Common myeloid progenitor, CD34-positive (primary cell): ENCODE results near the gene PRLH.

ENCODE experiments used
- CTCF ChIA-PET: fragments of 350-600 bp; sonication (Branson Sonifier 250); formaldehyde crosslinking; loops from one replicate; lab custom pipeline; 2021; ENCODE audit warnings: antibody characterized with exemption; lab: Charles Lee
- POLR2A ChIA-PET: fragments of 350-600 bp; sonication (Branson Sonifier 250); formaldehyde crosslinking; loops from one replicate; lab custom pipeline; 2021; ENCODE audit warnings: antibody characterized with exemption; lab: Charles Lee
- DNase-seq, 3 donors: peaks; one replicate each; pipeline versions ENCODE4 v3.0.0 to v3.0.0-alpha.2; 2013
- H3K27ac ChIP-seq, 2 experiments: 1 replicate in 1 of 2; 2 replicates in 1 of 2; pipeline ENCODE4 v1.7.0; 2013; ENCODE audit warnings: inconsistent platforms in 2 of 2, low read length in 2 of 2, mild to moderate bottlenecking in 2 of 2, low read depth in 1 of 2, moderate library complexity in 1 of 2; ENCODE audit not compliant: severe bottlenecking in 2 of 2, insufficient read depth in 1 of 2, poor library complexity in 1 of 2
- H3K27me3 ChIP-seq, 5 experiments: replicated peaks in 2 of 5; 1 replicate in 3 of 5; 2 replicates in 2 of 5; pipeline versions ENCODE4 v1.6.1 to v1.7.0; 2013; ENCODE audit warnings: low read length in 4 of 5, mild to moderate bottlenecking in 2 of 5, moderate library complexity in 2 of 5, inconsistent platforms in 1 of 5; ENCODE audit not compliant: insufficient read depth in 5 of 5, control insufficient read depth in 4 of 5
- H3K36me3 ChIP-seq, 4 experiments: 1 replicate in 2 of 4; 2 replicates in 2 of 4; pipeline versions ENCODE4 v1.6.1 to v1.7.0; 2013; ENCODE audit warnings: low read length in 3 of 4, control low read depth in 1 of 4, mild to moderate bottlenecking in 1 of 4; ENCODE audit not compliant: control insufficient read depth in 4 of 4, insufficient read depth in 4 of 4
- H3K4me1 ChIP-seq, 4 experiments: 1 replicate in 3 of 4; 2 replicates in 1 of 4; pipeline versions ENCODE4 v1.6.1 to v1.7.1; 2013; ENCODE audit warnings: low read length in 3 of 4, mild to moderate bottlenecking in 3 of 4, control low read depth in 1 of 4, inconsistent platforms in 1 of 4, moderate library complexity in 1 of 4; ENCODE audit not compliant: control insufficient read depth in 4 of 4, insufficient read depth in 4 of 4; ENCODE audit errors: control extremely low read depth in 1 of 4
- H3K4me3 ChIP-seq, 7 experiments: 1 replicate in 4 of 7; 2 replicates in 3 of 7; pipeline versions ENCODE4 v1.5.1 to v1.7.0; 2013; ENCODE audit warnings: mild to moderate bottlenecking in 7 of 7, low read length in 6 of 7, moderate library complexity in 6 of 7, inconsistent platforms in 2 of 7, low read depth in 2 of 7, control low read depth in 1 of 7; ENCODE audit not compliant: insufficient read depth in 4 of 7, control insufficient read depth in 1 of 7; ENCODE audit errors: extremely low read depth in 1 of 7
- H3K9me3 ChIP-seq, 5 experiments: 1 replicate in 4 of 5; 2 replicates in 1 of 5; pipeline versions ENCODE4 v1.6.1 to v1.7.1; 2013; ENCODE audit warnings: low read length in 4 of 5, mild to moderate bottlenecking in 2 of 5, inconsistent platforms in 1 of 5, low read depth in 1 of 5, moderate library complexity in 1 of 5; ENCODE audit not compliant: control insufficient read depth in 4 of 5, insufficient read depth in 2 of 5; ENCODE audit errors: control extremely low read depth in 1 of 5
- WGBS: methylation state at CpG from one replicate; pipeline ENCODE4 v1.1.5; 2013; ENCODE audit not compliant: insufficient coverage; 5-methylcytosine and 5-hydroxymethylcytosine counted together

The PRLH gene

GRCh38 chr2:237569896-237570295 lies 3.5 kb downstream of the PRLH start:
- DNase-seq, result no peak
- WGBS, result 100% methylated on average over 3 of the region's 3 CpGs
- CTCF ChIA-PET, result interaction anchor here (0.9 to 5.3 kb wide), 4 partner anchors 9 to 416 kb away, joined by 3 to 108 read pairs (median 11); no protein-coding TSS in a partner anchor

GRCh38 chr2:237570776-237571335 lies 4.5 kb downstream of the PRLH start:
- peaks cover 0 to 7% (median 0%) of the 10 kb centered on the region in 4 experiments for H3K4me1 ChIP-seq
- H3K27ac ChIP-seq, result no peak overlapping the region
- no peaks in the 10 kb centered on the region for H3K36me3 ChIP-seq
- 91% methylated on average over 9 of the region's 9 CpGs for WGBS
- H3K9me3 ChIP-seq, result no peaks in the 10 kb centered on the region
- ChIA-PET CTCF (interaction anchor here (0.9 to 5.3 kb wide), 18 partner anchors 9 to 417 kb away, joined by 3 to 108 read pairs (median 7); no protein-coding TSS in a partner anchor), POLR2A (no interaction called here)
- H3K4me3 ChIP-seq, result no peak overlapping the region
- H3K27me3 ChIP-seq, result no peaks in the 10 kb centered on the region
- no peak for DNase-seq

More at GRCh38 chr2:237569896-237570295, 3.5 kb downstream of the PRLH start:
- Histone ChIP-seq H3K4me1 (peaks cover 0 to 7% (median 0%) of the 10 kb centered on the region in 4 experiments), H3K27ac (no peak overlapping the region), H3K9me3 (no peaks in the 10 kb centered on the region), H3K36me3 (no peaks in the 10 kb centered on the region), H3K27me3 (peaks cover 0 to 2% (median 0%) of the 10 kb centered on the region in 5 experiments), H3K4me3 (no peak overlapping the region)
- POLR2A ChIA-PET, result no interaction called here

GRCh38 chr2:237571551-237571950 lies 5.2 kb downstream of the PRLH start:
- Histone ChIP-seq H3K27ac (no peak overlapping the region), H3K36me3 (no peaks in the 10 kb centered on the region), H3K9me3 (no peaks in the 10 kb centered on the region), H3K4me3 (no peak overlapping the region), H3K4me1 (peaks cover 0 to 7% (median 0%) of the 10 kb centered on the region in 4 experiments), H3K27me3 (no peaks in the 10 kb centered on the region)
- DNase-seq, result no peak
- ChIA-PET POLR2A (interaction anchor here (0.6 kb wide), 1 partner anchor 59 kb away, joined by 3 read pairs; no protein-coding TSS in a partner anchor), CTCF (interaction anchor here (0.6 to 5.3 kb wide), 40 partner anchors 8 to 485 kb away, joined by 3 to 108 read pairs (median 5); no protein-coding TSS in a partner anchor)
- 96% methylated on average over 7 of the region's 7 CpGs for WGBS

- Histone ChIP-seq H3K27me3 (no peaks in the 10 kb centered on the region), H3K36me3 (no peaks in the 10 kb centered on the region), H3K4me1 (peaks cover 0 to 7% (median 0%) of the 10 kb centered on the region in 4 experiments), H3K9me3 (no peaks in the 10 kb centered on the region), H3K27ac (no peak overlapping the region), H3K4me3 (no peak overlapping the region)
- DNase-seq, result peak; percentile 92 to 96 (median 94)
- CTCF ChIA-PET, result interaction anchor here (0.6 to 5.3 kb wide), 47 partner anchors 8 to 486 kb away, joined by 3 to 108 read pairs (median 4); no protein-coding TSS in a partner anchor
- 24% methylated on average over 24 of the region's 24 CpGs for WGBS
- POLR2A ChIA-PET, result interaction anchor here (0.5 to 0.6 kb wide), 2 partner anchors 60 to 1781 kb away, joined by 3 to 4 read pairs; no protein-coding TSS in a partner anchor
These were observed 5.8 kb downstream of the PRLH start for GRCh38 chr2:237572021-237572741.

GRCh38 chr2:237572742-237573101 lies 6.3 kb downstream of the PRLH start:
- 92% methylated on average over 2 of the region's 4 CpGs for WGBS
- H3K27ac ChIP-seq, result no peak overlapping the region
- POLR2A ChIA-PET, result no interaction called here

GRCh38 chr2:237573721-237574415 lies 7.5 kb downstream of the PRLH start:
- H3K4me3 ChIP-seq, result no peak overlapping the region
- no peaks in the 10 kb centered on the region for H3K36me3 ChIP-seq
- no peaks in the 10 kb centered on the region for H3K27me3 ChIP-seq
- POLR2A ChIA-PET, result no interaction called here
- peak in 1 of 3 donors; percentile 11 for DNase-seq
- H3K4me1 ChIP-seq, result peaks cover 0 to 7% (median 0%) of the 10 kb centered on the region in 4 experiments
- CTCF ChIA-PET, result interaction anchor here (0.9 to 5.3 kb wide), 10 partner anchors 8 to 419 kb away, joined by 3 to 108 read pairs (median 8); no protein-coding TSS in a partner anchor
- 92% methylated on average over 6 of the region's 8 CpGs for WGBS
- no peaks in the 10 kb centered on the region for H3K9me3 ChIP-seq
- no peak overlapping the region for H3K27ac ChIP-seq

More at GRCh38 chr2:237572742-237573101, 6.3 kb downstream of the PRLH start:
- Histone ChIP-seq H3K27me3 (no peaks in the 10 kb centered on the region), H3K4me3 (no peak overlapping the region), H3K4me1 (peaks cover 0 to 7% (median 0%) of the 10 kb centered on the region in 4 experiments), H3K36me3 (no peaks in the 10 kb centered on the region), H3K9me3 (no peaks in the 10 kb centered on the region)
- DNase-seq, result no peak
- CTCF ChIA-PET, result interaction anchor here (0.6 to 5.3 kb wide), 32 partner anchors 7 to 486 kb away, joined by 3 to 108 read pairs (median 7); no protein-coding TSS in a partner anchor
